IgD-negative memory B cell (primary cell): ENCODE data around the gene ORAI2. TPM values are rescaled to one million over a fixed set of nuclear protein-coding genes. Genes with fewer than 3 reads are reported as not detected.

ENCODE experiments used
- polyA plus RNA-seq: library from polyadenylated mRNA; unstranded; fragments of 300-500 nt; fragmentation: Illumina TruSeq; gene quantifications from one replicate; pipeline ENCODE4 v1.2.3, GENCODE V29; 2021

ORAI2 gene
- polyA plus RNA-seq, 1 donor from 2014 or later: 290 TPM

Other genes starting within 250 kb of the ORAI2 start
- 64.5 TPM for gene SH2B2, start 146.7 kb upstream of the ORAI2 start, polyA plus RNA-seq
- 0.36 TPM for gene SPDYE6, start 77.1 kb upstream of the ORAI2 start, polyA plus RNA-seq
- 35.1 TPM for gene PRKRIP1, start 37.2 kb upstream of the ORAI2 start, polyA plus RNA-seq
- 18.1 TPM for gene ALKBH4, start 31.3 kb downstream of the ORAI2 start, polyA plus RNA-seq
- gene LRWD1, start 31.4 kb downstream of the ORAI2 start, polyA plus RNA-seq: 13.4 TPM
- gene POLR2J, start 45.3 kb downstream of the ORAI2 start, polyA plus RNA-seq: 111 TPM
- gene RASA4B, start 84.2 kb downstream of the ORAI2 start, polyA plus RNA-seq: 7.4 TPM
- gene UPK3BL2, start 110.1 kb downstream of the ORAI2 start, polyA plus RNA-seq: 3.9 TPM
- 1.2 TPM for gene SPDYE2, start 117.7 kb downstream of the ORAI2 start, polyA plus RNA-seq
- gene POLR2J3, start 139.0 kb downstream of the ORAI2 start, polyA plus RNA-seq: 44.1 TPM
- gene RASA4, start 183.2 kb downstream of the ORAI2 start, polyA plus RNA-seq: 20.1 TPM
- 32.3 TPM for gene UPK3BL1, start 209.2 kb downstream of the ORAI2 start, polyA plus RNA-seq
- not detected for gene SPDYE2B, start 216.7 kb downstream of the ORAI2 start, polyA plus RNA-seq
- 3.3 TPM for gene POLR2J2, start 238.1 kb downstream of the ORAI2 start, polyA plus RNA-seq